Neural cell (in vitro differentiated cells): ENCODE data around the gene STAT5B. TPM values are rescaled to one million over a fixed set of nuclear protein-coding genes. Genes with fewer than 3 reads are reported as not detected.

Experiments used
- H2AFZ ChIP-seq: fragments of 200-600, 300-800 bp; sonication (generic), shearing (Covaris generic); 2 replicates; pipeline ENCODE4 v1.6.0; 2014; ENCODE audit warnings: low read depth, mild to moderate bottlenecking, antibody characterized with exemption, low read length, moderate library complexity
- H3F3A ChIP-seq: fragments of 200-600 bp; shearing (Covaris generic); 2 replicates; pipeline ENCODE4 v1.6.1; 2016; ENCODE audit warnings: mild to moderate bottlenecking, moderate library complexity, mixed read lengths, antibody characterized with exemption, low read length; ENCODE audit not compliant: insufficient read depth, poor library complexity, severe bottlenecking
- H3K27ac ChIP-seq: fragments of 200-600, 300-800 bp; sonication (generic), shearing (Covaris generic); 2 replicates; pipeline ENCODE4 v1.5.1; 2014; ENCODE audit warnings: mild to moderate bottlenecking, low read length, moderate library complexity
- H3K27me3 ChIP-seq: fragments of 300-800, 200-600 bp; sonication (generic), shearing (Covaris generic); 2 replicates; pipeline ENCODE4 v1.6.0; 2014; ENCODE audit warnings: mild to moderate bottlenecking, low read depth, low read length, moderate library complexity; ENCODE audit not compliant: insufficient read depth
- H3K36me3 ChIP-seq: fragments of 300-800, 200-600 bp; sonication (generic), shearing (Covaris generic); 2 replicates; pipeline ENCODE4 v1.5.1; 2014; ENCODE audit warnings: mild to moderate bottlenecking, antibody characterized with exemption, low read length, moderate library complexity; ENCODE audit not compliant: insufficient read depth
- H3K4me2 ChIP-seq: fragments of 300-800, 200-600 bp; sonication (generic), shearing (Covaris generic); 2 replicates; pipeline ENCODE4 v1.6.0; 2014; ENCODE audit warnings: mild to moderate bottlenecking, low read length
- H3K4me3 ChIP-seq: fragments of 300-800, 200-600 bp; sonication (generic), shearing (Covaris generic); 2 replicates; pipeline ENCODE4 v1.5.1; 2014; ENCODE audit warnings: mild to moderate bottlenecking, low read length, moderate library complexity
- H3K79me2 ChIP-seq: fragments of 200-600 bp; shearing (Covaris generic); replicated peaks from 2 replicates; pipeline ENCODE4 v1.6.0; 2014; ENCODE audit warnings: mild to moderate bottlenecking, low read length, moderate library complexity; ENCODE audit not compliant: insufficient read depth
- H3K9ac ChIP-seq: fragments of 300-800, 200-600 bp; sonication (generic), shearing (Covaris generic); 2 replicates; pipeline ENCODE4 v1.6.1; 2016; ENCODE audit warnings: mild to moderate bottlenecking, low read length, mixed read lengths
- H3K9me2 ChIP-seq: fragments of 200-600 bp; shearing (Covaris generic); 2 replicates; pipeline ENCODE4 v1.6.1; 2016; ENCODE audit warnings: mild to moderate bottlenecking, low read length, mixed read lengths; ENCODE audit not compliant: insufficient read depth
- H3K9me3 ChIP-seq: fragments of 200-600, 300-800 bp; sonication (generic), shearing (Covaris generic); 2 replicates; pipeline ENCODE4 v1.6.1; 2016; ENCODE audit warnings: mild to moderate bottlenecking, mixed run types, low read length, moderate library complexity, mixed read lengths
- H4K20me1 ChIP-seq: fragments of 200-600 bp; shearing (Covaris generic); 2 replicates; pipeline ENCODE4 v1.6.1; 2016; ENCODE audit warnings: mild to moderate bottlenecking, mixed run types; ENCODE audit not compliant: insufficient read depth
- CTCF ChIP-seq: fragments of 450-650 bp; IDR thresholded peaks from 2 replicates; pipeline ENCODE4 v1.5.1; 2014; ENCODE audit warnings: antibody characterized with exemption, mild to moderate bottlenecking, moderate library complexity; ENCODE audit not compliant: poor library complexity, severe bottlenecking
- EP300 ChIP-seq: fragments of 450-650 bp; conservative IDR thresholded peaks from 2 replicates; pipeline ENCODE4 v1.6.1; 2014; ENCODE audit warnings: antibody characterized with exemption, mild to moderate bottlenecking, moderate library complexity; ENCODE audit not compliant: poor library complexity, severe bottlenecking
- EZH2 ChIP-seq: fragments of 200-600, 300-800 bp; shearing (Covaris generic), sonication (generic); IDR thresholded peaks from 2 replicates; pipeline ENCODE4 v1.6.1; 2014; ENCODE audit warnings: antibody characterized with exemption, low read length, borderline replicate concordance, mild to moderate bottlenecking; ENCODE audit not compliant: insufficient read depth, poor library complexity, severe bottlenecking
- MXI1 ChIP-seq: fragments of 450-650 bp; conservative IDR thresholded peaks from 2 replicates; pipeline ENCODE4 v1.6.1; 2014; ENCODE audit warnings: antibody characterized with exemption, mild to moderate bottlenecking; ENCODE audit not compliant: poor library complexity, severe bottlenecking
- POLR2AphosphoS5 ChIP-seq: IDR thresholded peaks from 2 replicates; pipeline ENCODE4 v1.6.1; 2012
- RAD21 ChIP-seq: fragments of 450-650 bp; conservative IDR thresholded peaks from 2 replicates; pipeline ENCODE4 v1.6.1; 2014; ENCODE audit warnings: antibody characterized with exemption, mild to moderate bottlenecking, moderate library complexity
- REST ChIP-seq: IDR thresholded peaks from 2 replicates; pipeline ENCODE4 v1.6.1; 2012; ENCODE audit warnings: borderline replicate concordance
- SMC3 ChIP-seq: fragments of 450-650 bp; conservative IDR thresholded peaks from 2 replicates; pipeline ENCODE4 v1.6.1; 2014; ENCODE audit warnings: antibody characterized with exemption, mild to moderate bottlenecking, moderate library complexity; ENCODE audit not compliant: poor library complexity
- TAF1 ChIP-seq: IDR thresholded peaks from 2 replicates; pipeline ENCODE4 v1.6.1; 2012; ENCODE audit warnings: low read depth
- polyA plus RNA-seq: library from polyadenylated mRNA; depleted of rRNA; stranded (reverse); fragments of >200 nt; gene quantifications from 2 replicates; pipeline ENCODE4 v1.2.3, GENCODE V29; 2014

Gene STAT5B
- polyA plus RNA-seq, 1 donor from 2014 or later = 47.4 TPM

- Histone ChIP-seq H3K9me3 (no peaks in the 10 kb centered on the region), H3K27ac (no peak overlapping the region), H3K9ac (no peak overlapping the region), H4K20me1 (no peaks in the 10 kb centered on the region), H2AFZ (no peak overlapping the region), H3K4me3 (no peak overlapping the region), H3K9me2 (no peaks in the 10 kb centered on the region), H3K27me3 (peaks cover 40% of the 10 kb centered on the region), H3K4me2 (no peak overlapping the region), H3F3A (no peaks in the 10 kb centered on the region), H3K79me2 (no peaks in the 10 kb centered on the region), H3K36me3 (no peaks in the 10 kb centered on the region)
- no peak for TF ChIP-seq TAF1
- no peak for TF ChIP-seq CTCF
- TF ChIP-seq RAD21 = no peak
- TF ChIP-seq POLR2AphosphoS5 = no peak
Observed at GRCh38 chr17:42287305-42287976, 11.2 kb upstream of the STAT5B start.

- Histone ChIP-seq H3K27me3 (peaks cover 40% of the 10 kb centered on the region), H3K9ac (no peak overlapping the region), H3K36me3 (no peaks in the 10 kb centered on the region), H3K27ac (no peak overlapping the region), H3K9me2 (no peaks in the 10 kb centered on the region), H3F3A (no peaks in the 10 kb centered on the region), H3K4me3 (no peak overlapping the region), H3K79me2 (no peaks in the 10 kb centered on the region), H3K4me2 (no peak overlapping the region), H3K9me3 (no peaks in the 10 kb centered on the region), H4K20me1 (no peaks in the 10 kb centered on the region), H2AFZ (no peak overlapping the region)
- no peak for TF ChIP-seq RAD21
- no peak for TF ChIP-seq SMC3
- no peak for TF ChIP-seq MXI1
- TF ChIP-seq EZH2 = no peak
- no peak for TF ChIP-seq REST
- TF ChIP-seq EP300 = no peak
- no peak for TF ChIP-seq POLR2AphosphoS5
- no peak for TF ChIP-seq TAF1
- no peak for TF ChIP-seq CTCF
Observed at GRCh38 chr17:42286411-42287221, 10.4 kb upstream of the STAT5B start.
